Inflammatory macrophage treated with lipopolysaccharide for 4 hours (primary cell): ENCODE data around the gene HORMAD2.
"Not testable (repeated sequence)": the region's sequence is repeated elsewhere in the genome, so short reads cannot be mapped to it uniquely, and the experiment has no call there.

Source experiments
- DNase-seq: peaks from one replicate; pipeline ENCODE4 v3.0.0-alpha.2; 2020

The HORMAD2 gene

GRCh38 chr22:30195245-30196140 is 115.2 kb downstream of the HORMAD2 start:
- DNase-seq: peak; percentile 62

GRCh38 chr22:30196141-30196879 is 116.0 kb downstream of the HORMAD2 start:
- DNase-seq: peak; percentile 99

GRCh38 chr22:30196880-30197336 is 116.6 kb downstream of the HORMAD2 start:
- no peak for DNase-seq

- no peak for DNase-seq
These were observed 117.1 kb downstream of the HORMAD2 start for GRCh38 chr22:30197389-30197788.

- DNase-seq: no peak
These were observed 118.0 kb downstream of the HORMAD2 start for GRCh38 chr22:30198152-30198825.

- DNase-seq: no peak
These were observed 118.7 kb downstream of the HORMAD2 start for GRCh38 chr22:30198921-30199320.

- DNase-seq: not testable (repeated sequence)
These were observed 120.6 kb downstream of the HORMAD2 start for GRCh38 chr22:30200905-30201304.

- no peak for DNase-seq
These were observed 121.7 kb downstream of the HORMAD2 start for GRCh38 chr22:30201945-30202344.

- no peak for DNase-seq
These were observed 122.3 kb downstream of the HORMAD2 start for GRCh38 chr22:30202531-30203006.

- no peak for DNase-seq
These were observed 123.9 kb downstream of the HORMAD2 start for GRCh38 chr22:30204015-30204741.

GRCh38 chr22:30204742-30205111 is 124.5 kb downstream of the HORMAD2 start:
- DNase-seq: no peak

GRCh38 chr22:30205281-30206115 is 125.2 kb downstream of the HORMAD2 start:
- DNase-seq: peak; percentile 91

- DNase-seq: peak; percentile 71
These were observed 126.7 kb downstream of the HORMAD2 start for GRCh38 chr22:30206944-30207343.

- peak; percentile 64 for DNase-seq
These were observed 128.7 kb downstream of the HORMAD2 start for GRCh38 chr22:30208631-30209603.

GRCh38 chr22:30209642-30210041 is 129.4 kb downstream of the HORMAD2 start:
- DNase-seq: no peak

- peak; percentile 85 for DNase-seq
These were observed 130.1 kb downstream of the HORMAD2 start for GRCh38 chr22:30210235-30210909.

- no peak for DNase-seq
These were observed 131.0 kb downstream of the HORMAD2 start for GRCh38 chr22:30211124-30211820.

- peak; percentile 94 for DNase-seq
These were observed 132.2 kb downstream of the HORMAD2 start for GRCh38 chr22:30212363-30212995.
